Measurements from ENCODE around the gene ANO7.

ANO7 gene

GRCh38 chr2:241240320-241241004, 52.0 kb downstream of the ANO7 start:
- TF ChIP-seq ISL1 (CRISPR knock-in tag; IDR thresholded peaks at IDR 0.05): no peak
- TF ChIP-seq ZFP3 (CRISPR knock-in tag; IDR thresholded peaks at IDR 0.05): no peak
- TF ChIP-seq PATZ1 (CRISPR knock-in tag; IDR thresholded peaks at IDR 0.05; ENCODE audit: borderline replicate concordance): no peak
- TF ChIP-seq ZNF8 (CRISPR knock-in tag; IDR thresholded peaks at IDR 0.05): no peak
- TF ChIP-seq CSRNP3 (CRISPR knock-in tag; IDR thresholded peaks at IDR 0.05): no peak
- TF ChIP-seq ZC3H10 (CRISPR knock-in tag; IDR thresholded peaks at IDR 0.05): no peak
- no peak for TF ChIP-seq POU6F1 (CRISPR knock-in tag; IDR thresholded peaks at IDR 0.05; ENCODE audit: borderline replicate concordance, low read depth)
- TF ChIP-seq ZFP30 (CRISPR knock-in tag; IDR thresholded peaks at IDR 0.05): no peak
- no peak for TF ChIP-seq OSR1 (CRISPR knock-in tag; IDR thresholded peaks at IDR 0.05)
- TF ChIP-seq CREB5 (CRISPR knock-in tag; IDR thresholded peaks at IDR 0.05; ENCODE audit: low read depth): no peak
- no peak for TF ChIP-seq CSDC2 (CRISPR knock-in tag; IDR thresholded peaks at IDR 0.05)
- no peak for TF ChIP-seq ARNTL (CRISPR knock-in tag; IDR thresholded peaks at IDR 0.05; ENCODE audit: borderline replicate concordance, low read depth)
- no peak for TF ChIP-seq PPARA (CRISPR knock-in tag; IDR thresholded peaks at IDR 0.05; ENCODE audit: borderline replicate concordance)
- ATAC-seq: no peak

GRCh38 chr2:241241669-241242068, 53.2 kb downstream of the ANO7 start:
- TF ChIP-seq ISL1 (CRISPR knock-in tag; IDR thresholded peaks at IDR 0.05) (no peak), GLIS3 (CRISPR knock-in tag; IDR thresholded peaks at IDR 0.05) (no peak), ZFP30 (CRISPR knock-in tag; IDR thresholded peaks at IDR 0.05) (no peak), POU6F1 (CRISPR knock-in tag; IDR thresholded peaks at IDR 0.05; ENCODE audit: borderline replicate concordance, low read depth) (no peak), ZNF565 (CRISPR knock-in tag; conservative IDR thresholded peaks at IDR 0.05; ENCODE audit: low read depth) (no peak), CSRNP3 (CRISPR knock-in tag; IDR thresholded peaks at IDR 0.05) (no peak), CREB5 (CRISPR knock-in tag; IDR thresholded peaks at IDR 0.05; ENCODE audit: low read depth) (no peak), TCF4 (CRISPR knock-in tag; IDR thresholded peaks at IDR 0.05; ENCODE audit: borderline replicate concordance) (no peak), TSHZ2 (CRISPR knock-in tag; IDR thresholded peaks at IDR 0.05) (no peak), ARNTL (CRISPR knock-in tag; IDR thresholded peaks at IDR 0.05; ENCODE audit: borderline replicate concordance, low read depth) (no peak), RARB (CRISPR knock-in tag; IDR thresholded peaks at IDR 0.05) (no peak), ZNF70 (CRISPR knock-in tag; IDR thresholded peaks at IDR 0.05) (no peak), BACH2 (CRISPR knock-in tag; IDR thresholded peaks at IDR 0.05; ENCODE audit: borderline replicate concordance) (no peak), PPARA (CRISPR knock-in tag; IDR thresholded peaks at IDR 0.05; ENCODE audit: borderline replicate concordance) (no peak), ZNF8 (CRISPR knock-in tag; IDR thresholded peaks at IDR 0.05) (no peak), CSDC2 (CRISPR knock-in tag; IDR thresholded peaks at IDR 0.05) (no peak), ESRRG (CRISPR knock-in tag; IDR thresholded peaks at IDR 0.05) (no peak), ZC3H10 (CRISPR knock-in tag; IDR thresholded peaks at IDR 0.05) (no peak), TOX (CRISPR knock-in tag; IDR thresholded peaks at IDR 0.05; ENCODE audit: borderline replicate concordance) (no peak)
- ATAC-seq: no peak

All from SK-N-SH treated with all-trans-retinoic acid at 6 μM for 48 hours (cell line).